Stomach smooth muscle (tissue), 2 donors: ENCODE data around the gene ABCA12.

Experiments
- H3K27ac ChIP-seq: one replicate; pipeline ENCODE4 v1.7.0; 2013; ENCODE audit warnings: mild to moderate bottlenecking, low read length, inconsistent platforms
- H3K27me3 ChIP-seq, 2 donors: one replicate each; pipeline ENCODE4 v1.7.0; 2013; ENCODE audit warnings: low read length in 2 of 2; ENCODE audit not compliant: insufficient read depth in 2 of 2, control insufficient read depth in 1 of 2
- H3K36me3 ChIP-seq, 2 donors: one replicate each; pipeline ENCODE4 v1.7.0; 2013; ENCODE audit warnings: low read length in 2 of 2; ENCODE audit not compliant: control insufficient read depth in 2 of 2, insufficient read depth in 2 of 2
- H3K4me1 ChIP-seq: one replicate; pipeline ENCODE4 v1.7.0; 2013; ENCODE audit warnings: low read length; ENCODE audit not compliant: control insufficient read depth, insufficient read depth
- H3K4me3 ChIP-seq, 2 donors: one replicate each; pipeline ENCODE4 v1.7.0; 2013; ENCODE audit warnings: low read length in 2 of 2
- H3K9ac ChIP-seq, 2 donors: one replicate each; pipeline ENCODE4 v1.7.0; 2013; ENCODE audit warnings: low read length in 2 of 2, mild to moderate bottlenecking in 1 of 2
- H3K9me3 ChIP-seq, 2 donors: one replicate each; pipeline ENCODE4 v1.7.0; 2013; ENCODE audit warnings: low read length in 2 of 2; ENCODE audit not compliant: control insufficient read depth in 2 of 2
- donor health status: healthy.
- donor health status: Pancreatic carcinoma.

Gene ABCA12

DNA sequence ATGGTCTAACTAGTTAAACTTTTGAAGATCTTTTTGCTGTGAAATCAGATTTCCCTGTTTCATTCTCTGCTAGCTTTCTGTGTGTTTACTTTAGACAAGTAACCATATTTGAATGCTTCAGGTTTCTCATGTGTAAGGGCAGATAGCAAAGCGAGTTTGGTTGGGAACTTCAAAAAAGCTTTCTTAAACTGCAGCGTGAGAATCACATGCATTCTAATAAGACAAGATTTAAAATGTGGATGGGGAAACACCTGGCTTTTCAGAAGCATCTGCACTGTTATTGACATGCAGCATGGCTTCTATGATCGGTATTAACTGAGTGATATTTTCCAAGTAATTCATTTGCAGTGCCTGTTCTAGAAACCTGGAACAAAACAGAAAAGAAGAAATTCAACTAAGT is 119.3 kb downstream of the ABCA12 start:
- H3K9me3 ChIP-seq = no peaks in the 10 kb centered on the region
- no peaks in the 10 kb centered on the region for H3K36me3 ChIP-seq
- no peak overlapping the region for H3K9ac ChIP-seq
- H3K27ac ChIP-seq = no peak overlapping the region
- no peak overlapping the region for H3K4me3 ChIP-seq
- no peaks in the 10 kb centered on the region for H3K27me3 ChIP-seq
- no peaks in the 10 kb centered on the region for H3K4me1 ChIP-seq

- H3K27me3 ChIP-seq = no peaks in the 10 kb centered on the region
- H3K4me1 ChIP-seq = no peaks in the 10 kb centered on the region
- no peak overlapping the region for H3K9ac ChIP-seq
- H3K9me3 ChIP-seq = no peaks in the 10 kb centered on the region
- no peaks in the 10 kb centered on the region for H3K36me3 ChIP-seq
- H3K4me3 ChIP-seq = no peak overlapping the region
- no peak overlapping the region for H3K27ac ChIP-seq
Measured at GRCh38 chr2:215015421-215015820, 123.0 kb downstream of the ABCA12 start.

- Histone ChIP-seq H3K27ac (no peak overlapping the region), H3K9ac (no peak overlapping the region), H3K9me3 (no peaks in the 10 kb centered on the region), H3K36me3 (no peaks in the 10 kb centered on the region), H3K4me1 (no peaks in the 10 kb centered on the region), H3K4me3 (no peak overlapping the region), H3K27me3 (no peaks in the 10 kb centered on the region)
Measured at GRCh38 chr2:215010390-215010789, 128.0 kb downstream of the ABCA12 start.

GRCh38 chr2:215003001-215003400 is 135.4 kb downstream of the ABCA12 start:
- no peaks in the 10 kb centered on the region for H3K4me1 ChIP-seq
- H3K27me3 ChIP-seq = no peaks in the 10 kb centered on the region
- H3K9me3 ChIP-seq = no peaks in the 10 kb centered on the region
- H3K36me3 ChIP-seq = no peaks in the 10 kb centered on the region
- H3K4me3 ChIP-seq = no peak overlapping the region
- H3K27ac ChIP-seq = no peak overlapping the region
- no peak overlapping the region for H3K9ac ChIP-seq

DNA sequence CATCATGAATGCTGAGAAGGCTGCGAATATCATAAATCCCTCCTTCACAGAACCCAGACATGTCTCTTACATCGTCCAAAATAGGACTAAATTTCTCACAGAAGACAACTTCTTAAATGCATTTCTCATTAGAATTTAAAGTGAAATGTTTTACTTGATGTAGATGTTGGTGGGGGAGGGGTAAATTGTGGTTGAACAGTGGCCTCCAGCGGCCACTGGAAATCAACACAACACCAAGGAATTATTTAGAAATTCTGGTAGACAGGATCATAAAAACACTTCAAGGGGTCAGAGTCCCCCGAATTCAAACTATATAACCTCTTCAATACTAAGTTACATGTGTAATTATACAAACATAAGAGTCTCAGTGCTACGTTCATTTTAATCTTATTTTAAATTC is 135.9 kb downstream of the ABCA12 start:
- H3K27me3 ChIP-seq = no peaks in the 10 kb centered on the region
- H3K4me3 ChIP-seq = no peak overlapping the region
- H3K9ac ChIP-seq = no peak overlapping the region
- H3K27ac ChIP-seq = no peak overlapping the region
- H3K36me3 ChIP-seq = no peaks in the 10 kb centered on the region
- no peaks in the 10 kb centered on the region for H3K4me1 ChIP-seq
- H3K9me3 ChIP-seq = no peaks in the 10 kb centered on the region

- Histone ChIP-seq H3K27ac (no peak overlapping the region), H3K9ac (no peak overlapping the region), H3K36me3 (no peaks in the 10 kb centered on the region), H3K4me1 (no peaks in the 10 kb centered on the region), H3K27me3 (no peaks in the 10 kb centered on the region), H3K4me3 (no peak overlapping the region), H3K9me3 (no peaks in the 10 kb centered on the region)
Measured at GRCh38 chr2:215000721-215001120, 137.7 kb downstream of the ABCA12 start.

DNA sequence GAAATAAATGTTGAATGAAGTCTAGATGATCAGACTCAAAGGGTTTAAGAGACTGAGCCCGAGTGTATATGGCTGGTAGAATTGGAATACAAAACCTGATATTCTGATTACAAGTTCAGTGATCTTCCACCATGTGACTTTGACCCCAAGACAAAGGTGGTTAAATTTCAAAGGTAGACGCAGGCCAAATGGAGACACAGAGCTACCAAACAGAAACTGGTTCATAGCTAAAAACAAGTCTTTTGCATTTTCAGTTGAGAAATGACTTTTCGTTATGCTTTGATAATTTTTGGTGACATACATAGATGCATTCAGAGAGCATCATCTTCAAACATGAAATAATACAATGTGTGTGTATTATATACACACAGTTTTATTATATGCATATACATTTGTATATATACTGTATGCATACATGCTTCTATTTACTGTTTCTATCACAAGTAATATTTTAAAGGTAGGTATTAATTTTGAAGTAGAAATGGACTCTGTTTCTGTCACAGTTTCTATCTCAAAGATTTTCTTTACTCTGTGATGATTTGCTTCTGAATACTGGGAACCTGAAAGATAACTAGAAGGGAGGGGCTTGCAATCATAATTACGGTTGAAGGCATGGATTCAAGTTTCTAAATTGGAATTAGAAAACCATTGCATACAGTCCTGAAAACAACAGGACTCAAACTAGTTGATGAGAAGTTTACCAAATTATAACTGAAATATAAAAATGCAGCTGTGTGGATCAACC is 142.3 kb downstream of the ABCA12 start:
- Histone ChIP-seq H3K9ac (no peak overlapping the region), H3K27me3 (no peaks in the 10 kb centered on the region), H3K27ac (no peak overlapping the region), H3K4me1 (no peaks in the 10 kb centered on the region), H3K9me3 (no peaks in the 10 kb centered on the region), H3K36me3 (no peaks in the 10 kb centered on the region), H3K4me3 (no peak overlapping the region)

GRCh38 chr2:214995409-214995808 is 143.0 kb downstream of the ABCA12 start:
- no peaks in the 10 kb centered on the region for H3K36me3 ChIP-seq
- H3K9me3 ChIP-seq = no peaks in the 10 kb centered on the region
- H3K4me3 ChIP-seq = no peak overlapping the region
- H3K4me1 ChIP-seq = no peaks in the 10 kb centered on the region
- no peak overlapping the region for H3K9ac ChIP-seq
- H3K27me3 ChIP-seq = no peaks in the 10 kb centered on the region
- no peak overlapping the region for H3K27ac ChIP-seq

GRCh38 chr2:214992911-214993310 is 145.5 kb downstream of the ABCA12 start:
- H3K9ac ChIP-seq = no peak overlapping the region
- H3K4me1 ChIP-seq = no peaks in the 10 kb centered on the region
- no peaks in the 10 kb centered on the region for H3K36me3 ChIP-seq
- H3K9me3 ChIP-seq = no peaks in the 10 kb centered on the region
- no peak overlapping the region for H3K4me3 ChIP-seq
- no peaks in the 10 kb centered on the region for H3K27me3 ChIP-seq
- no peak overlapping the region for H3K27ac ChIP-seq

- no peaks in the 10 kb centered on the region for H3K27me3 ChIP-seq
- H3K4me3 ChIP-seq = no peak overlapping the region
- H3K36me3 ChIP-seq = no peaks in the 10 kb centered on the region
- H3K27ac ChIP-seq = no peak overlapping the region
- no peaks in the 10 kb centered on the region for H3K9me3 ChIP-seq
- no peaks in the 10 kb centered on the region for H3K4me1 ChIP-seq
- no peak overlapping the region for H3K9ac ChIP-seq
Measured at GRCh38 chr2:214989187-214989586, 149.2 kb downstream of the ABCA12 start.

DNA sequence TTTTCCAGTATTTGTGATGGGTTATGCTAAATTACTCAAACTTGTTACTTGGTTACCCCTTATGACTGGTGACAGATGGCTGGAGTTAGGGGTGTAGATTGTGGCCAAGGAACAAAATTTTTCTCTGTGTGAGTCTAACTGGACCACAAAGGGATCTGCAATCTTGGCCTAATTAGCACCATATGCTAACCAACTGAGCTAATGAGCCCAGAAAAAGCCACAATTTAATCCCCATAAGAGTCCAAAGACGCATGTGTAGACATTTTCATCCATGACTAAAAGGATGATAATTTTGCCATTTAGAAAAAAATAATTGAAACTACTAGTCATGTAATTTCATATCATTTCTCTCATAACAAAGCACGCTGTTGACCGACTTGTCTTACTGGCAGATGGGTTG is 151.2 kb downstream of the ABCA12 start:
- H3K36me3 ChIP-seq = no peaks in the 10 kb centered on the region
- peaks cover 0 to 2% of the 10 kb centered on the region in 2 donors for H3K9me3 ChIP-seq
- H3K4me3 ChIP-seq = no peak overlapping the region
- no peak overlapping the region for H3K9ac ChIP-seq
- H3K4me1 ChIP-seq = no peaks in the 10 kb centered on the region
- H3K27ac ChIP-seq = no peak overlapping the region
- H3K27me3 ChIP-seq = no peaks in the 10 kb centered on the region
